NCI-H2081 treated with DMSO at 0.1 percent for 48 hours (cell line): Measurements from ENCODE around the gene HBA2.
"Not testable (repeated sequence)": the region's sequence is repeated elsewhere in the genome, so short reads cannot be mapped to it uniquely, and the experiment has no call there.

Source experiments
- DNase-seq: peaks from one replicate; lab custom pipeline; 2025; lab: John Stamatoyannopoulos, UW

HBA2 gene

DNA sequence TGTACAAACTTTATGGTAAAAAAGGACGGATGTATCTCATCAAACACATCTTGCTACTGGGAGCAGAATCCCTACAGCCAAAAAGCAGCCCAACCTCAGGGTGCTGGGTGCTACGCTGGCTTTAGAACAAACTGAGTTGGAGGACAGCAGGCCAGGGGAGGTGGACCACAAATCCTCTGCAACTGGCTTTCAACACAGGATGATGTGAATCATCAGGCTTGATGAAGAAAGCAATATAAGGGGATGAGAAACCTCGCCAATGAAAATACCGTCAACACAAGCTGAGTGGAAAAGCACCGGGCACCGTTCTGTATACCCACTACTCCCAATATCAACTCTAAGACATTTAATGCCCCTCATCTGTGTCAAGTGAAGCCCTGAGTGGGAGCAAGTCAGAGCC lies 21.8 kb downstream of the HBA2 start:
- DNase-seq, result no peak

DNA sequence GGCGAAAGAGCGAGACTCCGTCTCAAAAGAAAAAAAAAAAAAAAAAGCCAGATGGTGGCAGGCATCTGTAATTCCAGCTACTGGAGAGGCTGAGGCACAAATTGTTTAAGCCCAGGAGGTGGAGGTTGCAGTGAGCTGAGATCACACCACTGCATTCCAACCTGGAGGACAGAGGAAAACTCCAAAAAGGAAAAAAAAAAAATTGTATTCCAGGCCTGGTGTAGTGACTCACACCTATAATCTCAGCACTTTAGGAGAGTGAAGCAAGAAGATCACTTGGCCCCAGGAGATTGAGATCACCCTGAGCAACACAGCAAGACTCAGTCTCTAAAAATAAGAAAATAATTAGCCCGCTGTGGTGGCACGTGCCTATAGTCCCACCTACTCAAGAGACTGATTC lies 27.7 kb downstream of the HBA2 start:
- no peak for DNase-seq

DNA sequence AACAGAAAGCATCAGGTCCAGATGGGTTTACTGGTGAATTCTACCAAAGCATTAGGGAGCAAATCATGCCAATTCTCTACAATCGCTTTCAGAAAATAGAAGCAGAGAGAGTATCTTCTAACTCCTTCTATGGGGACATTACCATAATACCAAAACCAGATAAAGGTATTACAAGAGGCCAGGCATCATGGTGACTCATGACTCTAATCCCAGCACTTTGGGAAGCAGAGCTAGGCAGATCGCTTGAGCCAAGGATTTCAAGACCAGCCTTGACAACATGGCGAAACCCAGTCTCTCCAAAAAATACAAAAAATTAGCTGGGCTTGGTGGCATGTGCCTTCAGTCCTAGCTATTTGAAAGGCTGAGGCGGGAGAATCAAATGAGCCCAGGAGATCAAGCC lies 30.6 kb downstream of the HBA2 start:
- DNase-seq, result no peak

DNA sequence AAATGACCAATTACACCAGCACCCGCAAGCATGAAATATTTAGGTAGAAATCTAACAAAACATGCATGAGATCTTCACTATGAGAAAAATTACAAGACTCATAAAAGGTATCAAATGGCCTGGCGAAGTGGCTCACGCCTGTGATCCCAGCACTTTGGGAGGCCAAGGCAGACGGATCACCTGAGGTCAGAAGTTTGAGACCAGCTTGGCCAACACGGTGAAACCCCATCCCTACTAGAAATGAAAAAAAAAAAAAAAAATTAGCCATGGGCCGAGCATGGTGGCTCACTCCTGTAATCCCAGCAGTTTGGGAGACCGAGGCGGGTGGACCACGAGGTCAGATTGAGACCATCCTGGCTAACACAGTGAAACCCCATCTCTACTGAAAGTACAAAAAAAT lies 31.4 kb downstream of the HBA2 start:
- not testable (repeated sequence) for DNase-seq

DNA sequence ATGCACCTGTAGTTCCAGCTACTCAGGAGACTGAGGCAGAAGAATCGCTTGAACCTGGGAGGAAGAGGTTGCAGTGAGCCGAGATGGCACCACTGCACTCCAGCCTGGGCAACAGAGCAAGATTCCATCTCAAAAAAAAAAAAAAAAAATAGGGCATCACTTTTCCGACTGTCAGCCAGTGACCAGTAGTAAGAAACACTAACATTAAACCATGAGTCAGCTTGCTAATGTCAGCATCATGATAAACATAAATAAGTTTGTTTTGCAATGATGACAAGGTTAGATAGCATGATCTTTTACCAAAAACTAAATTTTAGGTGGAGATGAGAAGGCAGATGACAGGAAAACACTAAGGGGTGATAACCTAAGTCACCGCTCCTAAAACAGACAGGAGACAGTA lies 36.7 kb downstream of the HBA2 start:
- not testable (repeated sequence) for DNase-seq

DNA sequence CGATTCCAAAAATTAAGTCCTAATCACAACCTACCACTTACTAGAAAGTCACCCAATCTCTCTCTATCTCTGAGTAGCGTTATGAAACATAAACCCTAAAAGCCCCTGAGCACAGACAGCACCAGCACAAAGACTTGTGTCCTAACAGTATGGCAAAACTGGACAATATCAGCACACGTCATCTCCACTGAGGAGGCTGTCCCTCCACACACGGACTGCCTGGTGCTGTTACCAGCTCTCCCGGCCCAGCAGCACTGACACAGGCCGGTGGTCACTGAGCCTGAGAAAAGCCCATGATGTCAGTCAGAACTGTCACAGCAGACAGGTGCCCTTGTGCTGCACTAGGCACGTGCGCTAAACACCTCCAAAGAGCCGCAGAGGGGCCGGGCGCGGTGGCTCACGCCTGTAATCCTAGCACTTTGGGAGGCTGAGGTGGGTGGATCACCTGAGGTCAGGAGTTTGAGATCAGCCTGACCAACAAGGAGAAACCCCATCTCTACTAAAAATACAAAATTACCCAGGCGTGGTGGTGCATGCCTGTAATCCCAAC lies 39.0 kb downstream of the HBA2 start:
- not testable (repeated sequence) for DNase-seq

DNA sequence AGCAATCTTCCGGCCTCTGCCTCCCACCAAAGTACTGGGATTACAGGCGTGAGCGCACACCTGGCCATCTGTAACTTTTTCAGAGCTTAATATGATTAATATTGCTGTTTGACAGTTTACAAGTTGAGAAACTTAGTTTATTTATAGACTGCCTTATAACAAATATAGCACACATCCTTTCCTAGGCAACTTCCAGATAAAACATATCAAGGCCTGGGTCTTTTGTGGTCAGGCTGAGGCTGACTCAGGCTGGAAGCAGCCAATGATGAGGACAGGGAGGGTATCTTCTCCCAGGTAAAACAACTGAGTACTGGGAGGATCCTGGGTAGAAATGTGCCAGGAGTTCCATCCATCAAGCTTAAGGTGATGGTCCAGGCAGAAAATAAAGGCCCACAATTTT lies 40.3 kb downstream of the HBA2 start:
- no peak for DNase-seq

DNA sequence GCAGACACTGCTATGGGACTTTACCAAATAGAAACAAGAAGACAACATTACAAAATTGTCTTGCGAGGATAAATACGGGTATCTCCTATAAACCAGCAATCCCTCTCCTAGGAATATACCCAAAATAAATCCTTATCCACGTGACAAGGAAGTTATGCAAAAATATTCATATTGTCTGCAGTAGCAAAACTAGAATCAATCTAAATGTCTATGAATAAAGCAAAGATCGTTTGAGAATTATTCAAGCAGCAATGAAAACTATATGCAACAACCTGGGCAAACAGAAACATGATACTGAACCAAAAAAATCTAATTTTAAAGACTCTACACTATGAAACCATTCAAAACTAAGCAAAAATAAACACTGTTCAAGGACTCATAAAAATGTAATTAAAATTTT lies 47.3 kb downstream of the HBA2 start:
- no peak for DNase-seq
